GM23338 (cell line): Measurements from ENCODE around the gene REEP6. TPM values are rescaled to one million over a fixed set of nuclear protein-coding genes. Genes with fewer than 3 reads are reported as not detected.

Source experiments
- ATAC-seq: fragments of 200-7000 bp; cut with Tn5 transposase; 3 replicates; pipeline ENCODE4 v1.9.1; 2020
- DNase-seq: peaks from one replicate; pipeline ENCODE4 v3.0.0-alpha.2; 2015; ENCODE audit warnings: low spot score
- H2AFZ ChIP-seq: fragments of 200-600 bp; sonication (generic); 2 replicates; pipeline ENCODE4 v1.8.0; 2016; ENCODE audit warnings: antibody characterized with exemption, mild to moderate bottlenecking, moderate library complexity
- H3F3A ChIP-seq: fragments of 200-600 bp; sonication (generic); replicated peaks from 2 replicates; pipeline ENCODE4 v1.8.0; 2017; ENCODE audit warnings: antibody characterized with exemption, mixed run types, low read depth
- H3K27ac ChIP-seq: fragments of 200-600 bp; sonication (generic); 2 replicates; pipeline ENCODE4 v1.6.1; 2016; ENCODE audit warnings: low read depth
- H3K27me3 ChIP-seq: fragments of 200-600 bp; sonication (generic); 2 replicates; pipeline ENCODE4 v1.8.0; 2016; ENCODE audit warnings: mild to moderate bottlenecking, mixed run types, moderate library complexity; ENCODE audit not compliant: insufficient read depth
- H3K36me3 ChIP-seq: fragments of 200-600 bp; sonication (generic); 2 replicates; pipeline ENCODE4 v1.8.0; 2016; ENCODE audit warnings: mild to moderate bottlenecking; ENCODE audit not compliant: insufficient read depth
- H3K4me1 ChIP-seq: fragments of 200-600 bp; sonication (generic); 2 replicates; pipeline ENCODE4 v1.8.0; 2016; ENCODE audit warnings: mild to moderate bottlenecking, moderate library complexity; ENCODE audit not compliant: insufficient read depth
- H3K4me2 ChIP-seq: fragments of 200-600 bp; sonication (generic); 2 replicates; pipeline ENCODE4 v1.7.1; 2017; ENCODE audit warnings: mixed run types
- H3K4me3 ChIP-seq: fragments of 200-600 bp; sonication (generic); 2 replicates; pipeline ENCODE4 v1.6.1; 2016; ENCODE audit warnings: mixed run types
- H3K79me2 ChIP-seq: fragments of 200-600 bp; sonication (generic); replicated peaks from 2 replicates; pipeline ENCODE4 v1.8.0; 2017; ENCODE audit warnings: mild to moderate bottlenecking; ENCODE audit not compliant: insufficient read depth
- H3K9me2 ChIP-seq: fragments of 200-600 bp; sonication (generic); 2 replicates; pipeline ENCODE4 v1.8.0; 2017; ENCODE audit not compliant: insufficient read depth
- H4K20me1 ChIP-seq: fragments of 200-600 bp; sonication (generic); replicated peaks from 2 replicates; pipeline ENCODE4 v1.8.0; 2017; ENCODE audit warnings: mild to moderate bottlenecking; ENCODE audit not compliant: insufficient read depth
- H3K27ac Mint-ChIP-seq: 2 replicates; pipeline ENCODE4 v1.8.0; 2020; ENCODE audit warnings: inconsistent platforms, mild to moderate bottlenecking, moderate library complexity, mixed read lengths
- H3K27me3 Mint-ChIP-seq: 3 replicates; pipeline ENCODE4 v1.8.0; 2022; ENCODE audit warnings: low read depth, mild to moderate bottlenecking, moderate library complexity, mixed read lengths, inconsistent platforms; ENCODE audit not compliant: insufficient read depth, poor library complexity
- H3K36me3 Mint-ChIP-seq: 3 replicates; pipeline ENCODE4 v1.8.0; 2021; ENCODE audit warnings: low read depth, mild to moderate bottlenecking, inconsistent platforms, moderate library complexity, mixed read lengths
- H3K4me1 Mint-ChIP-seq: 3 replicates; pipeline ENCODE4 v1.8.0; 2020; ENCODE audit warnings: mild to moderate bottlenecking, inconsistent platforms, mixed read lengths
- H3K4me3 Mint-ChIP-seq: 3 replicates; pipeline ENCODE4 v1.8.0; 2021; ENCODE audit warnings: moderate library complexity, mild to moderate bottlenecking, inconsistent platforms, mixed read lengths
- H3K9me3 Mint-ChIP-seq: 3 replicates; pipeline ENCODE4 v1.8.0; 2020; ENCODE audit warnings: moderate library complexity, mild to moderate bottlenecking, inconsistent platforms, mixed read lengths
- CREB1 ChIP-seq: fragments of 250-450 bp; sonication (Bioruptor Pico); IDR thresholded peaks from 2 replicates; pipeline ENCODE4 v1.5.0; 2020; ENCODE audit warnings: low read depth, mild to moderate bottlenecking, moderate library complexity
- EZH2 ChIP-seq: fragments of 200-600 bp; sonication (generic); IDR thresholded peaks from one replicate; pipeline ENCODE4 v1.8.0; 2017; ENCODE audit warnings: antibody characterized with exemption, mild to moderate bottlenecking, low read depth; ENCODE audit not compliant: unreplicated experiment
- EZH2phosphoT487 ChIP-seq: fragments of 200-600 bp; sonication (generic); IDR thresholded peaks from one replicate; pipeline ENCODE4 v1.8.1; 2018; ENCODE audit warnings: antibody characterized with exemption; ENCODE audit not compliant: unreplicated experiment
- REST ChIP-seq: IDR thresholded peaks from one replicate; pipeline ENCODE4 v1.6.1; 2018; ENCODE audit warnings: antibody characterized with exemption; ENCODE audit not compliant: unreplicated experiment
- ZNF114 ChIP-seq: fragments of 250-450 bp; sonication (Bioruptor Pico); IDR thresholded peaks from 2 replicates; pipeline ENCODE4 v1.5.0; 2020; ENCODE audit warnings: mild to moderate bottlenecking, moderate library complexity
- ZNF331 ChIP-seq: fragments of 250-450 bp; sonication (Bioruptor Pico); IDR thresholded peaks from 2 replicates; pipeline ENCODE4 v1.5.0; 2020; ENCODE audit warnings: low read depth, mild to moderate bottlenecking, moderate library complexity
- polyA plus RNA-seq: library from polyadenylated mRNA; unstranded; fragments of >200 nt; fragmentation: Nextera tagmentation; extraction: Ambion mirVana; gene quantifications from 2 replicates; pipeline ENCODE4 v1.2.1, GENCODE V29; 2016
- total RNA-seq: library from RNA; depleted of rRNA; stranded (reverse); fragments of >200 nt; shearing (Covaris generic); gene quantifications from 2 replicates; pipeline ENCODE4 v1.2.3, GENCODE V29; 2014

The REEP6 gene
- total and polyA plus RNA-seq, 2 experiments from 2014 or later: 15.2 to 20.0 TPM

GRCh38 chr19:1509602-1510441 lies 18.8 kb downstream of the REEP6 start:
- Histone ChIP-seq H3K79me2 (no peaks in the 10 kb centered on the region), H3K36me3 (no peaks in the 10 kb centered on the region), H3K27me3 (peaks cover 8% of the 10 kb centered on the region; the same call in 1 of the 2 replicates), H3K9me2 (no peaks in the 10 kb centered on the region), H3K4me1 (no peaks in the 10 kb centered on the region), H3K4me3 (no peak overlapping the region), H3K4me2 (no peak overlapping the region), H3F3A (peaks cover 9% of the 10 kb centered on the region; the same call in 1 of the 2 replicates), H2AFZ (no peak overlapping the region), H4K20me1 (no peaks in the 10 kb centered on the region), H3K27ac (no peak overlapping the region)
- no peaks in the 10 kb centered on the region for H3K36me3 Mint-ChIP-seq
- H3K4me1 Mint-ChIP-seq: no peaks in the 10 kb centered on the region; the same call in 2 of the 3 replicates
- H3K27me3 Mint-ChIP-seq: peaks cover 31% of the 10 kb centered on the region
- H3K27ac Mint-ChIP-seq: no peak overlapping the region
- H3K4me3 Mint-ChIP-seq: no peak overlapping the region; the same call in 2 of the 3 replicates
- ATAC-seq (no peak), DNase-seq (no peak)
- H3K9me3 Mint-ChIP-seq: peaks cover 8% of the 10 kb centered on the region; the same call in 2 of the 3 replicates
- TF ChIP-seq EZH2: no peak

- peaks cover 8% of the 10 kb centered on the region; the same call in 1 of the 2 replicates for H3K27me3 ChIP-seq
- H3K4me3 Mint-ChIP-seq: no peak overlapping the region
- no peaks in the 10 kb centered on the region for H3K9me2 ChIP-seq
Observed at GRCh38 chr19:1510442-1510806, 19.4 kb downstream of the REEP6 start.

GRCh38 chr19:1510807-1511206 lies 19.8 kb downstream of the REEP6 start:
- H4K20me1 ChIP-seq: no peaks in the 10 kb centered on the region
- DNase-seq: no peak
- no peak overlapping the region for H3K4me3 ChIP-seq
- Mint-ChIP-seq H3K4me3 (no peak overlapping the region), H3K27ac (no peak overlapping the region), H3K27me3 (peaks cover 24% of the 10 kb centered on the region), H3K36me3 (no peaks in the 10 kb centered on the region), H3K4me1 (no peaks in the 10 kb centered on the region; the same call in 2 of the 3 replicates), H3K9me3 (peaks cover 5% of the 10 kb centered on the region; the same call in 1 of the 3 replicates)
- H3K27me3 ChIP-seq: peaks cover 8% of the 10 kb centered on the region; the same call in 1 of the 2 replicates
- H3K36me3 ChIP-seq: no peaks in the 10 kb centered on the region
- H3K79me2 ChIP-seq: no peaks in the 10 kb centered on the region
- H3K4me2 ChIP-seq: no peak overlapping the region
- H3F3A ChIP-seq: peaks cover 9% of the 10 kb centered on the region; the same call in 1 of the 2 replicates
- no peak for ATAC-seq
- no peak overlapping the region for H2AFZ ChIP-seq
- H3K27ac ChIP-seq: no peak overlapping the region
- no peaks in the 10 kb centered on the region for H3K9me2 ChIP-seq
- TF ChIP-seq REST (no peak), ZNF114 (CRISPR knock-in tag) (no peak)
- no peaks in the 10 kb centered on the region for H3K4me1 ChIP-seq

More at GRCh38 chr19:1510442-1510806, 19.4 kb downstream of the REEP6 start:
- Mint-ChIP-seq H3K27me3 (peaks cover 27% of the 10 kb centered on the region), H3K9me3 (peaks cover 5% of the 10 kb centered on the region; the same call in 1 of the 3 replicates), H3K4me1 (no peaks in the 10 kb centered on the region; the same call in 2 of the 3 replicates), H3K27ac (no peak overlapping the region), H3K36me3 (no peaks in the 10 kb centered on the region)
- Histone ChIP-seq H3K36me3 (no peaks in the 10 kb centered on the region), H3K27ac (no peak overlapping the region), H3F3A (peaks cover 9% of the 10 kb centered on the region; the same call in 1 of the 2 replicates), H2AFZ (no peak overlapping the region), H3K79me2 (no peaks in the 10 kb centered on the region), H3K4me3 (no peak overlapping the region), H3K4me2 (no peak overlapping the region), H3K4me1 (no peaks in the 10 kb centered on the region), H4K20me1 (no peaks in the 10 kb centered on the region)
- TF ChIP-seq EZH2phosphoT487: no peak
- TF ChIP-seq CREB1 (CRISPR knock-in tag): no peak
- TF ChIP-seq ZNF331 (CRISPR knock-in tag): no peak
- no peak for ATAC-seq
- no peak for DNase-seq
